ENCODE data around the gene WIZ.
"Not testable (repeated sequence)": the region's sequence is repeated elsewhere in the genome, so short reads cannot be mapped to it uniquely, and the experiment has no call there.

WIZ gene

GRCh38 chr19:15449620-15450527 lies at the start of gene WIZ:
Gene WIZ (minus strand): TSS chr19:15449956. CDS start chr19:15448307, 1,649 bp downstream.
- DNase-seq (ENCODE audit: low read depth) = peak; percentile 72

- no peak for DNase-seq (ENCODE audit: low read depth)
Measured at GRCh38 chr19:15498910-15499309, 49.2 kb upstream of the WIZ start.

GRCh38 chr19:15498156-15498858 lies 48.6 kb upstream of the WIZ start:
- no peak for DNase-seq (ENCODE audit: low read depth)

- no peak for DNase-seq (ENCODE audit: low read depth)
Measured at GRCh38 chr19:15495151-15495550, 45.4 kb upstream of the WIZ start.

GRCh38 chr19:15488489-15489226 lies 38.9 kb upstream of the WIZ start:
- DNase-seq (ENCODE audit: low read depth) = no peak

- DNase-seq (ENCODE audit: low read depth) = no peak
Measured at GRCh38 chr19:15487038-15487437, 37.3 kb upstream of the WIZ start.

- not testable (repeated sequence) for DNase-seq (ENCODE audit: low read depth)
Measured at GRCh38 chr19:15485768-15486167, 36.0 kb upstream of the WIZ start.

GRCh38 chr19:15480996-15481395 lies 31.2 kb upstream of the WIZ start:
- not testable (repeated sequence) for DNase-seq (ENCODE audit: low read depth)

- DNase-seq (ENCODE audit: low read depth) = no peak
Measured at GRCh38 chr19:15479391-15480345, 29.9 kb upstream of the WIZ start, which contains the start of gene PGLYRP2. Gene PGLYRP2 (minus strand): TSS chr19:15479501. CDS start chr19:15479371, 130 bp downstream.

GRCh38 chr19:15476325-15476724 lies 26.6 kb upstream of the WIZ start:
- no peak for DNase-seq (ENCODE audit: low read depth)

GRCh38 chr19:15475611-15476010 lies 25.9 kb upstream of the WIZ start:
- no peak for DNase-seq (ENCODE audit: low read depth)

- DNase-seq (ENCODE audit: low read depth) = no peak
Measured at GRCh38 chr19:15475169-15475568, 25.4 kb upstream of the WIZ start.

- not testable (repeated sequence) for DNase-seq (ENCODE audit: low read depth)
Measured at GRCh38 chr19:15473821-15474220, 24.1 kb upstream of the WIZ start.

- DNase-seq (ENCODE audit: low read depth) = no peak
Measured at GRCh38 chr19:15471639-15472101, 21.9 kb upstream of the WIZ start.

- no peak for DNase-seq (ENCODE audit: low read depth)
Measured at GRCh38 chr19:15469513-15470297, 19.9 kb upstream of the WIZ start.

- no peak for DNase-seq (ENCODE audit: low read depth)
Measured at GRCh38 chr19:15468675-15469512, 19.1 kb upstream of the WIZ start.

GRCh38 chr19:15467734-15468214 lies 18.0 kb upstream of the WIZ start:
- DNase-seq (ENCODE audit: low read depth) = no peak

- peak; percentile 56 for DNase-seq (ENCODE audit: low read depth)
Measured at GRCh38 chr19:15466851-15467733, 17.3 kb upstream of the WIZ start.

Measured in stimulated activated CD4-positive, alpha-beta T cell treated with anti-CD3 and anti-CD28 coated beads, Interleukin-2, amount 100 ng/mL, for 4 hours (primary cell).